SHP77 treated with DMSO at 0.1 percent for 48 hours (cell line): ENCODE results near the gene EFEMP2.
"Not testable (repeated sequence)": the region's sequence is repeated elsewhere in the genome, so short reads cannot be mapped to it uniquely, and the experiment has no call there.

Experiments used
- DNase-seq: peaks from one replicate; lab custom pipeline; 2025; lab: John Stamatoyannopoulos, UW

The EFEMP2 gene

DNA sequence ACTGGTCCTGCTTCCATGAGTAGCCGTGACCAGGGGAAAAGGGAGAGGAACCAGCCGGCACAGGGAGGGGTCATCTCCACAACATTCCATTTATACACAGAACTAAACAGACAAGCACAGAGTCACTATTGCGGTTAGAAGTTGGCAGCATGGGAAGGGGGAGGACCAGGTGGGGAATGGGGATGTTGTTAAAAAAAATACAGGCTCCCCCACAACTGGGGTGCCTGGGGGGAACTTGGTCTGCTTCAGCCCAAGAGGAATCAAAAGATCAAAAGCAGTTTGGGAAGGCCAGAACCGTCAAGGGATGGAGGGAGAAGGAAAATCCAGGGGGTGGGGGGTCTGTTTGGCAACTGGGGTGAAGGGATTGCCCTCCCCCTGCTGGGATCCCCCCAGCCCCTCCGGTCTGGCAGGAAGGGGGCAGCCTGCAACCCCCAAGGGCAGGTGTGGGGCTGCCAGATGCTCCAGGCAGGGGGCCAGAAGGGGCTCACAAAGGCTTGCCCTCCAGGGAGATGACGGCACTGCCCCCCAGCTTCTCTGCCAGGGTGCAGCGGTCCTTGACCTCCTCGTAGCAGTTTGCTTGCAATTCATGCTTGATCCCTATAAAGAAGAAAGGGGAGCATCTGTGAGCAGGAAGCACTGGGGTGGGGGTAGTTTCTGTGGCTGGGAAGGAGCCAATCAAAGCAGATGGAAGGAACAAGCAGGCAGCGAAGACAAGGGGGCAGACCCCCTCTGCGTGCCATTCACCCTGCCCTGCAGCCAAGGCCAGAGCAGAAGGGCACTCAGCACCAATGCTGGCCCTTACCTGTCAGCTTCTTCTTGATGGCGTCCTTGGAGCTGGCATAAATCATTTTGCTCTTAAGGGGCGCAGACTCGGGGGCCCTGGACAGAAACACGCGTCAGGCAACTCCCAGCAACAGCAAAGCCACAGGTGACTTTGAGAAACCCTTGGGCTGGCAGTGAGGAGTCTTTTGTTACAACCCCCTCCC is 17.5 kb downstream of the EFEMP2 start:
- DNase-seq: no peak

DNA sequence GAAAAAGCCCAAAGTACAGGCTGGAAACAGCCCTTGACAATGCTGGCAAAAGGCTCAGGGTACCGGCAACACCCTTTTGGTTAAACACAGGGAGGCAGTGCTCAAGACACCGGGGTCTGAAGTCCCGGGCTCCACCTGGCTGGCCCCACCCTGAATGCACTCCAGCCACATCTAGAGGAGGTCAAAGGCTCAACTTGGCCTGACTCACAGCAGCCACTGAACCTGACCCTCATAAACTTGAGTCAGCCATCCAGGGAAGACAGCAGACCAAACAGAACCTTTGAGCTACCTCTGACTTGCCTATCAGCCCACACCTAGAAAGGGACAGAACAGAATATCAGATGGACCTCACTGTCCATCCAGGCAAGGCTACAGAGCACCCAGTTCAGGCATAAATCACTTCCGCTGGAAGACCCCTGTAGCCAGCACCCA is 18.4 kb downstream of the EFEMP2 start:
- DNase-seq: no peak

GRCh38 chr11:65853246-65853979 is 19.2 kb downstream of the EFEMP2 start:
- no peak for DNase-seq

- no peak for DNase-seq
These were observed 19.9 kb downstream of the EFEMP2 start for GRCh38 chr11:65852508-65853245.

DNA sequence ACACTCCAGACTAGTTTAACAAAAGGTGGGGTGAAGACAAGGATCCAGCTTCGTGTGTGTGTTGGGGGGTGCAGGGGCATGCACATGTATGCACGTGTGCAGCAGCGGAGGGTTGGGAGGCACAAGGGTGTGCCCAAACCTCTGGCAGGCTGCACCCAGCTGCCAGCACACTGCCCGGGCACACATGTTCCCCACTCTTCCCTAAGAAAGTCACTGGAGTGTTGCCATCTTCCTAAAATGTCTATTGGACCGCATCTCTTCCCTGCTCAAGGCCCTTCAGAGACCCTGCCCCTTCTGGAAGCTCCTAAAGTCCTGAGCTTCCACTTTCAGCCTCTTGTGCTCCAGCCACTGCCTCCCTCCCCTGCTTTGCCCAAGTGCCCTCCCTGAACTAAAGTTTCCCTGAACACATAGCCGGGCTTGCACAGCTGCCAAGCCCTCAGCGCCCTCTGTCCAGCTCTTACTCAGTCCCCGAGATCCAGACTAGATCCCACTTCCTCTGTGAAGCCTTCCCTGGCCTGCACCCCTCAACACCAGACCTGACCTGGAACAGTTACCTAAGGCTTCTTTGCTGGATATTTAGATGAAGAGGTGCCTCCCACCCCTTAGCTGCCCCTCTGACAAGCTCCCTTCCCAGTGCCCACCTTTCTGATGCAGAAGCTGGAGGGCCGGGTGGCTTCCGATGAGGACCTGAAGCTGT is 20.6 kb downstream of the EFEMP2 start:
- no peak for DNase-seq

- DNase-seq: no peak
These were observed 21.5 kb downstream of the EFEMP2 start for GRCh38 chr11:65851083-65851579.

GRCh38 chr11:65850217-65851082 is 22.1 kb downstream of the EFEMP2 start:
- DNase-seq: no peak

- DNase-seq: no peak
These were observed 22.8 kb downstream of the EFEMP2 start for GRCh38 chr11:65849771-65850216.

GRCh38 chr11:65849366-65849765 is 23.2 kb downstream of the EFEMP2 start:
- no peak for DNase-seq

- DNase-seq: not testable (repeated sequence)
These were observed 23.9 kb downstream of the EFEMP2 start for GRCh38 chr11:65848693-65849092.

GRCh38 chr11:65847746-65848145 is 24.9 kb downstream of the EFEMP2 start:
- DNase-seq: no peak

DNA sequence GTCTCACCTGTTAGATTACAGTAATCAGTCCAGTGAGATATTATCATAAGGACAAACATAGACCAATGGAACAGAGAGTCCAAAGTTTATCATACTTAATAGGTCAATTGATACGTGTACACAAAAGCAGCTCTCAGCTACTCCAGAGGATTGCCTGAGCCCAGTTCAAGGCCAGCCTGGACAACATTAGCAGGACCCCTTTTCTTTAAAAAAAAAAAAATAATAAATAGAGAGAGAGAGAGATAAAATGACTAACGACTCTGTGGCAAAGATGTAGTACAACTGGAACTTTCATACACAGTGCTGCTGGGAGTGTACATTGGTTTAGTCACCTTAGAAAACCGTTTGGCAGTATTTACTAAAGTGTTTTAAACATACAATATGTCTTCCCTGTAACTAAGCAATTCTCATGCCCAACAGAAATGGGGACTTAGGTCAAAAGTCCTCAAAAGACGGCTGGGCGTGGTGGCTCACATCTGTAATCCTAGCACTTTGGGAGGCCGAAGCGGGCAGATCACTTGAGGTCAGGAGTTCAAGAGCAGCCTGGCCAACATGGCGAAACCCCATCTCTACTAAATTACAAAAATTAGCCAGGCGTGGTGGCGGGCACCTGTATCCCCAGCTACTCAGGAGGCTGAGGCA is 28.2 kb downstream of the EFEMP2 start:
- DNase-seq: no peak

DNA sequence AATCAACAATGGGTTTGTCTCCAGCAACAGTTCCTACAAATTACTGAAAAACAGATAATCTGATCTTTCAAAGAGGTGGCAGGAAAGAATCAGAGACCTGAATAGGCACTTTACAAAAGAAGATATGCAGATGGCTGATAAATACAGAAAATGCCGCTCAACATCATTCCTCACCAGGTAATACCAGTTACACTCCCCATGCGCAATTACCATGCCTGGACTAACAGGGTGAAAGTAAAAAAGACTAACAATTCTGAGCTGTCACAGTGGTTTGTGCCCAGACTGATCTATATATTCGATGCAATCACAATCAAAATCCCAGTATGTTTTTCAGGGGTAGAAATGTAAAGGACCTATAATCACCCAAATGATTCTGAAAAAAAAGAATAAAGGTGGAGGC is 28.8 kb downstream of the EFEMP2 start:
- DNase-seq: no peak

GRCh38 chr11:65842144-65842543 is 30.5 kb downstream of the EFEMP2 start:
- DNase-seq: no peak

DNA sequence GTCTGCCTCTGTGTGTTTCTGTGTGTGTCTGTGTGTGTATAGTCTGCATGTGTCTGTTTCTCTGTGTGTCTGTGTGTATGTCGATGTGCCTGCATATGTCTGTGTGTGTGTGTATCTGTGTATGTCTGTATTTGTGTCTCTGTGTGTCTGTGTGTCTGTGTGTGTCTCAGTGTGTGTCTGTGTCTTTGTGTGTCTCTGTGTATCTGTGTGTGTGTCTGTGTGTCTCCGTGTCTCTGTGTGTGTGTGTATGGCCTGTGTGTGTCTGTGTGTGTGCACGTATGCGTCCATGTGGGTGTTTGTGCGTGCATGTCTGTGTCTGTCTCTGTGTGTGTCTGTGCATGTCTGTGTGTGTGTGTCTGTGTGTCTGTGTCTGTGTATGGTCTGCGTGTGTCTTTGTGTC is 38.4 kb downstream of the EFEMP2 start:
- DNase-seq: no peak

DNA sequence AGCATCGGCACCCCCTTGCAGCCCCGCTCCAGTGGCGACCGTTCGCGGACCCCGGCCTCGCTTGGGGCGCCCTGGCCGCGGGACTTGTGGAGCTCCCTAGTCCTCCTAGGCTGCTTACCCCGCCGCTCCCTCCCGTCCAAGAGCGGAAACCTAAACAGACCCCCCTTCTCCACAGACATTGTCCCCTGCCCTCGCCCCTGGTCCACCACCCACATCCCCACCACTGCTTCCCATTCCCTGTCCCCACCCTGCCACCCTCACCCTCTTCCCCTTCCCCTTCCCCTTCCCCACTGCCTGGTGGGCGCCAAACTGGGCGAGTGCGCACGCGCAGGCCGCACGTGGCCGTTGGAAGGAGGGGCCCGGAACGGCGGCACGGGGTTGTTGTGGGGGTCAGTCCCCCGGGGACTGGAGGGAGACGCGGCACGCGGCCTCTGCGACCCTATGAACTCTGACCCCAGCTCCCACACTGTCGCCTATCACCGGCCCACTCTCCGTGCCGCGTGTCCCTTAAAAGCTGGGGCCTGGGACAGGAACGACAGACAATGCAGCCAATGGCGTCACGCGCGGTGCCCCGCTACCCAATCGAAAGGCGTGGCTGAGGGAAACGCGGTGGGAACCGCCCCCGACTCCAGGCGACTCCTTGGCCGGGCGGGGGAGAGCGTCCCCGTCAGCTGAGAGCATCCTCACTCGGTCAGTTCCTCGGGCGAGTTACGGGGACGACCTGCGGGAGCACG is 39.1 kb downstream of the EFEMP2 start, which contains the start of gene SNX32:
Gene SNX32, plus strand, starts transcription at position 667 of the 734 bp plus-strand sequence. CDS start 103 bp downstream, outside the sequence.
- peak; percentile 23 for DNase-seq

GRCh38 chr11:65832231-65832630 is 40.4 kb downstream of the EFEMP2 start:
- DNase-seq: not testable (repeated sequence)

- DNase-seq: no peak
These were observed 43.1 kb downstream of the EFEMP2 start for GRCh38 chr11:65829459-65829858.
